ENCODE data around the gene HES2. TPM values are rescaled to one million over a fixed set of nuclear protein-coding genes. Genes with fewer than 3 reads are reported as not detected.
A peak's percentile ranks its signal among the peaks of the same experiment; 100 is the strongest.
"Not testable (repeated sequence)": the region's sequence is repeated elsewhere in the genome, so short reads cannot be mapped to it uniquely, and the experiment has no call there.

HES2 gene
- polyA plus RNA-seq, 2 of the 4 experiments (the other 2 are of a cell fraction) = 0.75 to 1.8 TPM

GRCh38 chr1:6438047-6438525 is 18.4 kb upstream of the HES2 start (continued):
- TF ChIP-seq ATOH8 (CRISPR knock-in tag; IDR thresholded peaks at IDR 0.05; ENCODE audit: low read depth) = no peak
- TF ChIP-seq HMGXB4 (CRISPR knock-in tag; IDR thresholded peaks at IDR 0.05; ENCODE audit: borderline replicate concordance) = no peak
- TF ChIP-seq BCL3 (IDR thresholded peaks at IDR 0.05) = no peak
- TF ChIP-seq JUNB (IDR thresholded peaks at IDR 0.05) = no peak
- no peak for TF ChIP-seq HOXB13 (CRISPR knock-in tag; IDR thresholded peaks at IDR 0.05; ENCODE audit: low read depth)
- TF ChIP-seq KDM1A (IDR thresholded peaks at IDR 0.05; ENCODE audit: low read depth) = no peak
- no peak for TF ChIP-seq POLR2A (IDR thresholded peaks at IDR 0.05; ENCODE audit: low read length)
- no peak for TF ChIP-seq FOSL2 (IDR thresholded peaks at IDR 0.05)
- no peak for TF ChIP-seq FOSL2 (CRISPR knock-in tag; IDR thresholded peaks at IDR 0.05)
- TF ChIP-seq MAFK (IDR thresholded peaks at IDR 0.05; ENCODE audit: partially characterized antibody) = no peak
- TF ChIP-seq REST (IDR thresholded peaks at IDR 0.05) = no peak
- TF ChIP-seq CTCF (IDR thresholded peaks at IDR 0.05) = peak; percentile 56
- no peak for TF ChIP-seq ESRRA (IDR thresholded peaks at IDR 0.05; ENCODE audit: borderline replicate concordance, low read length)
- no peak for TF ChIP-seq FOXS1 (CRISPR knock-in tag; IDR thresholded peaks at IDR 0.05)
- TF ChIP-seq HES2 (IDR thresholded peaks at IDR 0.05) = no peak

GRCh38 chr1:6437012-6437700 is 17.4 kb upstream of the HES2 start:
- 0 out of 3 replicates have a peak overlapping the region, but pooled peaks have one; percentile 14 for H3K4me2 ChIP-seq
- H3K27ac ChIP-seq, H3K4me1 ChIP-seq, H3K9me3 ChIP-seq, H3K4me3 ChIP-seq, POLR2A ChIA-PET, FAIRE-seq: not testable (repeated sequence)
- 44% methylated on average over 11 of the region's 22 CpGs for WGBS (ENCODE audit: missing lambda C conversion rate)
- DNase-seq (ENCODE audit: low read depth in 1 of 2, low spot score in 1 of 2) = peak in 1 of 2 experiments; percentile 63
- ATAC-seq = peak; percentile 41 to 66; a peak in 5 of 6 replicates
- CTCF ChIA-PET = interaction anchor here (0.7 to 6.7 kb wide), 29 partner anchors 9 to 233 kb away, joined by 3 to 96 read pairs (median 6); partner anchors contain the start of genes ESPN and HES2
- peak; percentile 36; the same call in 2 of the 3 replicates for TF ChIP-seq CTCF (IDR thresholded peaks at IDR 0.05)
- TF ChIP-seq RAD21 (conservative IDR thresholded peaks at IDR 0.05 in 1 of 2, IDR thresholded peaks at IDR 0.05 in 1 of 2) = peak in 1 of 2 experiments; percentile 23; a peak in 2 of 5 replicates
- 0 out of 3 replicates have a peak, but pooled peaks have one; percentile 10 for TF ChIP-seq SMC3 (IDR thresholded peaks at IDR 0.05)

- H3K9me3 ChIP-seq; H3K4me1 ChIP-seq; ATAC-seq; FAIRE-seq; H3K4me3 ChIP-seq; H3K27ac ChIP-seq; DNase-seq (ENCODE audit: low read depth in 1 of 2, low spot score in 1 of 2); POLR2A ChIA-PET; H3K4me2 ChIP-seq: not testable (repeated sequence)
- CTCF ChIA-PET = interaction anchor here (2.7 to 6.7 kb wide), 5 partner anchors 11 to 88 kb away, joined by 18 to 96 read pairs (median 28); partner anchors contain the start of genes ESPN and HES2
- WGBS (ENCODE audit: missing lambda C conversion rate) = 71% methylated on average over 3 of the region's 3 CpGs
Measured at GRCh38 chr1:6436277-6436676, 16.6 kb upstream of the HES2 start.

All from A549 (cell line).